K562 (cell line): ENCODE data around the gene TMEM245. TPM values are rescaled to one million over a fixed set of nuclear protein-coding genes. Genes with fewer than 3 reads are reported as not detected.

Experiments used
- ATAC-seq: fragments of 200-7000 bp; cut with Tn5 transposase; 3 replicates; pipeline ENCODE4 v1.9.1; 2020; ENCODE audit warnings: moderate library complexity
- BruUV-seq: library from RNA; stranded (reverse); fragments of 400-500 nt; replicated peaks from 2 replicates; lab custom pipeline; 2021; lab: Mats Ljungman, UMichigan
- CTCF ChIA-PET: fragments of 300-600 bp; formaldehyde crosslinking; extraction: SDS; loops from one replicate; lab custom pipeline; 2021; ENCODE audit warnings: low intra/inter-chr PET ratio; lab: Yijun Ruan, JAX
- POLR2A ChIA-PET: fragments of 300-600, 350-650 bp; sonication (Branson Sonifier 250); formaldehyde crosslinking; extraction: SDS; loops from one replicate; lab custom pipeline; 2021; ENCODE audit warnings: antibody characterized with exemption, inconsistent platforms; lab: Yijun Ruan, JAX
- DNase-seq, 4 experiments: peaks; one replicate each; pipeline versions ENCODE4 v3.0.0 to v3.0.0-alpha.2; 2011 to 2018; ENCODE audit warnings: low spot score in 3 of 4, mixed read lengths in 3 of 4; ENCODE audit errors: extremely low read depth in 1 of 4
- FAIRE-seq: peaks from 2 replicates; lab custom pipeline; 2011; peaks lifted over from hg19 to GRCh38; lab: Jason Lieb, UNC
- H2AFZ ChIP-seq: 2 replicates; pipeline ENCODE4 v1.6.0; 2011; ENCODE audit warnings: low read depth, low read length, control low read depth, inconsistent platforms
- H3K27ac ChIP-seq: fragments of 200-600 bp; 3 replicates; pipeline ENCODE4 v1.8.0; 2011; ENCODE audit warnings: low read depth, mild to moderate bottlenecking, control low read depth, inconsistent platforms, low read length, moderate library complexity, mixed read lengths; ENCODE audit errors: extremely low read depth
- H3K27me3 ChIP-seq, 2 experiments: fragments of 300-600 bp in 1 of 2; 2 replicates in 1 of 2; 3 replicates in 1 of 2; pipeline versions ENCODE4 v1.6.0 to v1.8.0; 2011; ENCODE audit warnings: inconsistent platforms in 2 of 2, low read length in 2 of 2, mild to moderate bottlenecking in 1 of 2, mixed read lengths in 1 of 2, moderate library complexity in 1 of 2; ENCODE audit not compliant: control insufficient read depth in 2 of 2, insufficient read depth in 2 of 2
- H3K36me3 ChIP-seq: fragments of 300-600 bp; 3 replicates; pipeline ENCODE4 v1.8.0; 2011; ENCODE audit warnings: mild to moderate bottlenecking, low read length, inconsistent platforms; ENCODE audit not compliant: control insufficient read depth, insufficient read depth
- H3K4me1 ChIP-seq, 2 experiments: fragments of 200-600 bp in 1 of 2; replicated peaks in 1 of 2; 2 replicates in 1 of 2; 3 replicates in 1 of 2; pipeline versions ENCODE4 v1.5.1 to v1.8.0; 2011; ENCODE audit warnings: inconsistent platforms in 2 of 2, low read length in 2 of 2, mild to moderate bottlenecking in 1 of 2, mixed read lengths in 1 of 2, moderate library complexity in 1 of 2; ENCODE audit not compliant: control insufficient read depth in 2 of 2, insufficient read depth in 2 of 2
- H3K4me2 ChIP-seq: 2 replicates; pipeline ENCODE4 v1.6.1; 2011; ENCODE audit warnings: low read length, control low read depth, inconsistent platforms, mixed read lengths; ENCODE audit not compliant: insufficient read depth
- H3K4me3 ChIP-seq: fragments of 200-600 bp; sonication (generic), shearing (Covaris generic); 2 replicates; pipeline ENCODE4 v1.5.1; 2016; ENCODE audit warnings: control low read depth, inconsistent platforms
- H3K79me2 ChIP-seq: fragments of 200-600 bp; 3 replicates; pipeline ENCODE4 v1.8.0; 2011; ENCODE audit warnings: low read length, inconsistent platforms; ENCODE audit not compliant: control insufficient read depth, insufficient read depth
- H3K9ac ChIP-seq, 2 experiments: 2 replicates each; pipeline versions ENCODE4 v1.6.0 to v1.6.1; 2011; ENCODE audit warnings: low read depth in 2 of 2, low read length in 2 of 2, control low read depth in 1 of 2, inconsistent platforms in 1 of 2, mild to moderate bottlenecking in 1 of 2, mixed read lengths in 1 of 2; ENCODE audit not compliant: insufficient read depth in 1 of 2
- H3K9me1 ChIP-seq: one replicate; pipeline ENCODE4 v1.6.0; 2011; ENCODE audit warnings: inconsistent platforms, mild to moderate bottlenecking, low read length, moderate library complexity; ENCODE audit not compliant: control insufficient read depth, insufficient read depth
- H3K9me3 ChIP-seq: replicated peaks from 2 replicates; pipeline ENCODE4 v1.5.1; 2011; ENCODE audit warnings: low read depth, low read length, inconsistent platforms; ENCODE audit not compliant: control insufficient read depth, insufficient read depth
- H4K20me1 ChIP-seq: replicated peaks from 2 replicates; pipeline ENCODE4 v1.6.1; 2011; ENCODE audit warnings: low read length, inconsistent platforms, mixed read lengths; ENCODE audit not compliant: control insufficient read depth, insufficient read depth
- BRD9 ChIP-seq: fragments of 450-650 bp; IDR thresholded peaks from 2 replicates; pipeline ENCODE4 v1.6.1; 2018; ENCODE audit warnings: low read depth; ENCODE audit not compliant: partially characterized antibody
- CREM ChIP-seq: IDR thresholded peaks from 2 replicates; pipeline ENCODE4 v1.6.1; 2014; ENCODE audit warnings: antibody characterized with exemption, low read depth
- FIP1L1 ChIP-seq: fragments of 200-400 bp; formaldehyde crosslinking; IDR thresholded peaks from 2 replicates; pipeline ENCODE4 v1.6.1; 2018; ENCODE audit warnings: mild to moderate bottlenecking, low read depth, low read length; ENCODE audit not compliant: poor library complexity, severe bottlenecking
- GABPB2 ChIP-seq: fragments of 250-450 bp; sonication (Bioruptor Pico); conservative IDR thresholded peaks from 2 replicates; pipeline ENCODE4 v1.5.1; 2021; ENCODE audit warnings: mild to moderate bottlenecking
- GTF2F1 ChIP-seq: IDR thresholded peaks from 2 replicates; pipeline ENCODE4 v1.6.1; 2011; ENCODE audit warnings: low read depth, low read length, improper control_type of control experiment
- HMG20A ChIP-seq: fragments of 450-650 bp; formaldehyde crosslinking; conservative IDR thresholded peaks from 2 replicates; pipeline ENCODE4 v1.4.0; 2020; ENCODE audit warnings: mild to moderate bottlenecking, mixed read lengths
- NFXL1 ChIP-seq: fragments of 450-650 bp; formaldehyde crosslinking; IDR thresholded peaks from 2 replicates; pipeline ENCODE4 v1.4.0; 2021; ENCODE audit warnings: mild to moderate bottlenecking
- NR2C2 ChIP-seq, 2 experiments: fragments of 200-800 bp in 1 of 2; sonication (Bioruptor generic) in 1 of 2; sonication (generic) in 1 of 2; formaldehyde crosslinking in 1 of 2; IDR thresholded peaks; 2 replicates each; pipeline versions ENCODE4 v1.6.1 to v1.8.0; 2016 to 2022; ENCODE audit warnings: mild to moderate bottlenecking in 1 of 2, missing compliant biosample characterization in 1 of 2, missing genetic modification characterization in 1 of 2, missing genetic modification reagents in 1 of 2
- NR3C1 ChIP-seq: sonication (generic); formaldehyde crosslinking; IDR thresholded peaks from 2 replicates; pipeline ENCODE4 v1.8.1; 2022; ENCODE audit warnings: missing genetic modification reagents
- OTX1 ChIP-seq: fragments of 450-650 bp; formaldehyde crosslinking; IDR thresholded peaks from 2 replicates; pipeline ENCODE4 v1.4.0; 2022; ENCODE audit warnings: mild to moderate bottlenecking
- PREB ChIP-seq: sonication (generic); formaldehyde crosslinking; IDR thresholded peaks from 2 replicates; pipeline ENCODE4 v1.8.1; 2023; ENCODE audit warnings: mild to moderate bottlenecking, missing genetic modification reagents
- XRCC4 ChIP-seq: IDR thresholded peaks from one replicate; pipeline ENCODE4 v1.6.1; 2011; ENCODE audit not compliant: insufficient read depth, insufficient read length; ENCODE audit errors: extremely low read depth
- ZBTB17 ChIP-seq: fragments of 450-650 bp; formaldehyde crosslinking; IDR thresholded peaks from 2 replicates; pipeline ENCODE4 v1.4.0; 2020; ENCODE audit warnings: mild to moderate bottlenecking
- ZNF23 ChIP-seq: fragments of 250-450 bp; sonication (Bioruptor Pico); IDR thresholded peaks from 2 replicates; pipeline ENCODE4 v1.4.0; 2020; ENCODE audit warnings: mild to moderate bottlenecking
- ZNF282 ChIP-seq: sonication (generic); formaldehyde crosslinking; IDR thresholded peaks from 2 replicates; pipeline ENCODE4 v1.8.1; 2023; ENCODE audit warnings: missing genetic modification reagents
- ZNF324 ChIP-seq: fragments of 250-450 bp; sonication (Bioruptor Pico); IDR thresholded peaks from 2 replicates; pipeline ENCODE4 v1.4.0; 2020; ENCODE audit warnings: mild to moderate bottlenecking
- ZNF589 ChIP-seq: fragments of 200-800 bp; sonication (Bioruptor generic); IDR thresholded peaks from 2 replicates; pipeline ENCODE4 v1.6.1; 2016; ENCODE audit warnings: low read depth, missing genetic modification characterization, missing compliant biosample characterization
- WGBS: fragments of 100-300 bp; shearing (Covaris generic); methylation state at CpG from one replicate; pipeline ENCODE4 v1.1.6; 2016; ENCODE audit warnings: low coverage, mixed read lengths; ENCODE audit not compliant: insufficient coverage; ENCODE audit errors: missing lambda C conversion rate; 5-methylcytosine and 5-hydroxymethylcytosine counted together
- in situ Hi-C: fragments of 300-500 bp; cut with MboI; formaldehyde crosslinking; loops from 4 replicates; pipeline ENCODE4 v1.15.0; 2018; ENCODE audit warnings: inconsistent platforms, mixed read lengths
- intact Hi-C: fragments of 100-400 bp; cut with micrococcal nuclease; formaldehyde crosslinking; loops from 2 replicates; pipeline ENCODE4 v1.14.2; 2022
- polyA plus RNA-seq, 8 experiments: library from polyadenylated mRNA; depleted of rRNA in 4 of 8; stranded (reverse) in 5 of 8; unstranded in 3 of 8; fragments of >200 nt; fragmentation: Nextera tagmentation in 2 of 8; fragmentation: Illumina TruSeq in 1 of 8; extraction: Ambion mirVana in 2 of 8; extraction: Trizol in 1 of 8; gene quantifications; 2 replicates each; pipeline versions ENCODE4 v1.2.1 to v1.2.3, GENCODE V29; 2011 to 2014; ENCODE audit warnings: inconsistent platforms in 1 of 8, missing spikeins in 1 of 8
- total RNA-seq, 7 experiments: library from RNA; depleted of rRNA in 6 of 7; stranded (reverse); fragments of >200 nt in 6 of 7; fragmentation: Illumina TruSeq in 2 of 7; extraction: Trizol in 2 of 7; gene quantifications; 2 replicates each; pipeline versions ENCODE4 v1.2.1 to v1.2.3, GENCODE V29; 2011 to 2021; ENCODE audit warnings: low replicate concordance in 1 of 7

The TMEM245 gene
- total and polyA plus RNA-seq, 9 of the 15 experiments (the other 6 are each of a cell fraction or from before 2014, with no cell fraction given) = 8.5 to 43.2 (median 24.3) TPM

GRCh38 chr9:109145051-109145450 is 25.3 kb upstream of the TMEM245 start:
- Histone ChIP-seq H3K9me1 (no peaks in the 10 kb centered on the region), H2AFZ (peak overlapping the region; percentile 37; the same call in 1 of the 2 replicates), H3K27me3 (no peaks in the 10 kb centered on the region), H3K79me2 (no peaks in the 10 kb centered on the region), H3K4me1 (peaks cover 13 to 17% of the 10 kb centered on the region in 2 experiments; a peak in 4 of 5 replicates)
- intact Hi-C loops = no loop called here
- no peak for TF ChIP-seq OTX1 (CRISPR knock-in tag)
- TF ChIP-seq GTF2F1 = no peak
- TF ChIP-seq PREB (CRISPR knock-in tag) = no peak
- TF ChIP-seq BRD9 = no peak
- TF ChIP-seq NR3C1 (CRISPR knock-in tag) = no peak
- no peak for TF ChIP-seq ZNF589
- no peak for TF ChIP-seq FIP1L1
- TF ChIP-seq CREM = no peak
- no peak for TF ChIP-seq ZNF282 (CRISPR knock-in tag)
- no peak for TF ChIP-seq HMG20A (CRISPR knock-in tag)
- TF ChIP-seq ZNF324 (CRISPR knock-in tag) = no peak
- TF ChIP-seq GABPB2 = no peak
- no peak for TF ChIP-seq NR2C2 (CRISPR knock-in tag; IDR thresholded peaks at IDR 0.05)
- TF ChIP-seq NR2C2 (tag; IDR thresholded peaks at IDR 0.05) = no peak
- TF ChIP-seq ZBTB17 (CRISPR knock-in tag) = no peak
- no peak for TF ChIP-seq XRCC4
- no peak for TF ChIP-seq ZNF23
- TF ChIP-seq NFXL1 (CRISPR knock-in tag) = no peak
- TF ChIP-seq, all 486 proteins: peak for 0
- Histone ChIP-seq H3K9me3 (no peaks in the 10 kb centered on the region), H3K4me3 (no peak overlapping the region), H3K9ac (peak overlapping the region in 1 of 2 experiments; percentile 63; a peak in 1 of 4 replicates), H3K4me2 (no peak overlapping the region), H4K20me1 (no peaks in the 10 kb centered on the region), H3K36me3 (no peaks in the 10 kb centered on the region), H3K27ac (no peak overlapping the region)
- WGBS = 83% methylated on average over 6 of the region's 6 CpGs
- ChIA-PET CTCF (no interaction called here), POLR2A (interaction anchor here (1.6 kb wide), 1 partner anchor 12 kb away, joined by 5 read pairs; no protein-coding TSS in a partner anchor)
- DNase-seq (no peak), FAIRE-seq (no peak), ATAC-seq (no peak)
- in situ Hi-C loops = no loop called here
- BruUV-seq = no TSS peak
